B cell (primary cell): ENCODE data around the gene NOTUM. TPM values are rescaled to one million over a fixed set of nuclear protein-coding genes. Genes with fewer than 3 reads are reported as not detected.

Experiments used
- ATAC-seq: fragments of 200-7000 bp; cut with Tn5 transposase; one replicate; pipeline ENCODE4 v1.10.0; 2021; ENCODE audit warnings: low read depth, mild to moderate bottlenecking, moderate number of reproducible peaks, moderate library complexity
- CTCF ChIA-PET: fragments of 350-600 bp; sonication (Branson Sonifier 250); formaldehyde crosslinking; loops from one replicate; lab custom pipeline; 2021; ENCODE audit warnings: antibody characterized with exemption, inconsistent platforms; lab: Charles Lee
- POLR2A ChIA-PET: fragments of 350-600 bp; sonication (Branson Sonifier 250); formaldehyde crosslinking; loops from one replicate; lab custom pipeline; 2021; ENCODE audit warnings: antibody characterized with exemption; lab: Charles Lee
- DNase-seq: peaks from one replicate; pipeline ENCODE4 v3.0.0; 2013
- H2AFZ ChIP-seq: 2 replicates; pipeline ENCODE4 v1.6.1; 2012; ENCODE audit warnings: mild to moderate bottlenecking, low read depth, low read length; ENCODE audit not compliant: insufficient read depth, poor library complexity, severe bottlenecking
- H3K27ac ChIP-seq, 2 donors: 1 replicate in 1 of 2; 2 replicates in 1 of 2; pipeline ENCODE4 v1.5.1; 2012 to 2013; ENCODE audit warnings: low read length in 2 of 2, mild to moderate bottlenecking in 2 of 2, moderate library complexity in 1 of 2
- H3K27me3 ChIP-seq, 4 experiments: fragments of 200-600 bp in 1 of 4; sonication (generic) in 1 of 4; replicated peaks in 1 of 4; 1 replicate in 2 of 4; 2 replicates in 2 of 4; pipeline versions ENCODE4 v1.6.1 to v1.7.0; 2013 to 2016; ENCODE audit warnings: low read length in 3 of 4, mild to moderate bottlenecking in 2 of 4, mixed read lengths in 1 of 4, moderate library complexity in 1 of 4; ENCODE audit not compliant: insufficient read depth in 4 of 4, control insufficient read depth in 3 of 4; ENCODE audit errors: control extremely low read depth in 1 of 4
- H3K36me3 ChIP-seq, 2 experiments: replicated peaks in 1 of 2; 1 replicate in 1 of 2; 2 replicates in 1 of 2; pipeline versions ENCODE4 v1.6.1 to v1.7.1; 2013; ENCODE audit warnings: low read length in 1 of 2; ENCODE audit not compliant: insufficient read depth in 2 of 2, control insufficient read depth in 1 of 2; ENCODE audit errors: control extremely low read depth in 1 of 2, extremely low read depth in 1 of 2
- H3K4me1 ChIP-seq, 2 donors: fragments of 200-600 bp in 1 of 2; sonication (generic) in 1 of 2; 1 replicate in 1 of 2; 2 replicates in 1 of 2; pipeline versions ENCODE4 v1.5.1 to v1.6.1; 2013 to 2017; ENCODE audit warnings: low read length in 2 of 2; ENCODE audit not compliant: control insufficient read depth in 2 of 2, insufficient read depth in 2 of 2
- H3K4me2 ChIP-seq: replicated peaks from 2 replicates; pipeline ENCODE3; 2012; ENCODE audit warnings: mild to moderate bottlenecking, low read depth, low read length; ENCODE audit not compliant: poor library complexity, severe bottlenecking
- H3K4me3 ChIP-seq, 5 experiments: fragments of 200-600 bp in 1 of 5; sonication (generic) in 1 of 5; 1 replicate in 3 of 5; 2 replicates in 2 of 5; pipeline versions ENCODE4 v1.5.1 to v1.7.0; 2011 to 2016; ENCODE audit warnings: low read length in 4 of 5, mild to moderate bottlenecking in 4 of 5, low read depth in 2 of 5, control low read depth in 1 of 5, moderate library complexity in 1 of 5; ENCODE audit not compliant: insufficient read depth in 1 of 5; ENCODE audit errors: control extremely low read depth in 1 of 5, extremely low read depth in 1 of 5
- H3K79me2 ChIP-seq: fragments of 200-600 bp; sonication (generic); one replicate; pipeline ENCODE4 v1.6.0; 2016; ENCODE audit warnings: low read length; ENCODE audit not compliant: control insufficient read depth, insufficient read depth
- H3K9ac ChIP-seq: fragments of 200-600 bp; sonication (generic); 2 replicates; pipeline ENCODE4 v1.6.1; 2017; ENCODE audit warnings: mild to moderate bottlenecking, low read length, moderate library complexity
- H3K9me3 ChIP-seq, 3 donors: one replicate each; pipeline versions ENCODE4 v1.6.1 to v1.7.1; 2013; ENCODE audit warnings: low read length in 2 of 3; ENCODE audit not compliant: control insufficient read depth in 2 of 3, insufficient read depth in 1 of 3; ENCODE audit errors: control extremely low read depth in 1 of 3
- H4K20me1 ChIP-seq: 2 replicates; pipeline ENCODE4 v1.6.0; 2012; ENCODE audit warnings: mild to moderate bottlenecking, low read length; ENCODE audit not compliant: insufficient read depth, control insufficient read depth, poor library complexity, severe bottlenecking
- H3K27ac Mint-ChIP-seq: one replicate; pipeline ENCODE4 v1.8.0; 2021; ENCODE audit warnings: mixed read lengths
- H3K27me3 Mint-ChIP-seq: one replicate; pipeline ENCODE4 v1.8.0; 2021; ENCODE audit warnings: mixed read lengths
- H3K4me1 Mint-ChIP-seq: one replicate; pipeline ENCODE4 v1.8.0; 2021; ENCODE audit warnings: mixed read lengths
- H3K4me3 Mint-ChIP-seq: one replicate; pipeline ENCODE4 v1.8.0; 2021; ENCODE audit warnings: mixed read lengths
- H3K9me3 Mint-ChIP-seq: one replicate; pipeline ENCODE4 v1.8.0; 2022; ENCODE audit warnings: mixed read lengths; ENCODE audit not compliant: insufficient read depth
- CTCF ChIP-seq: fragments of 200-600 bp; IDR thresholded peaks from one replicate; pipeline ENCODE4 v1.8.0; 2022; ENCODE audit warnings: antibody characterized with exemption, mild to moderate bottlenecking
- EZH2 ChIP-seq: IDR thresholded peaks from 2 replicates; pipeline ENCODE4 v1.6.1; 2012; ENCODE audit warnings: borderline replicate concordance, low read depth, mild to moderate bottlenecking, moderate library complexity, low read length; ENCODE audit not compliant: insufficient read depth, poor library complexity, severe bottlenecking
- WGBS: methylation state at CpG from one replicate; pipeline ENCODE4 v1.1.5; 2013; ENCODE audit warnings: missing lambda C conversion rate; ENCODE audit not compliant: insufficient coverage; 5-methylcytosine and 5-hydroxymethylcytosine counted together
- intact Hi-C: fragments of 100-400 bp; cut with micrococcal nuclease; formaldehyde crosslinking; loops from one replicate; pipeline ENCODE4 v1.10.0; 2022
- polyA plus RNA-seq: library from polyadenylated mRNA; depleted of rRNA; stranded (reverse); fragments of >200 nt; gene quantifications from 2 replicates; pipeline ENCODE4 v1.2.3, GENCODE V29; 2012
- total RNA-seq, 2 donors: library from RNA; stranded (reverse); fragments of 120-200 nt in 1 of 2; gene quantifications; 1 replicate in 1 of 2; 2 replicates in 1 of 2; pipeline versions ENCODE4 v1.2.3 to v1.2.4, GENCODE V29; 2013 to 2022

Gene NOTUM
- total and polyA plus RNA-seq, 2 donors (not counting 1 experiment from before 2014, with no cell fraction given), result not detected

GRCh38 chr17:81967533-81968395 is 6.8 kb upstream of the NOTUM start:
- Histone ChIP-seq H4K20me1 (no peaks in the 10 kb centered on the region), H3K4me2 (peak overlapping the region; percentile 83), H3K79me2 (no peaks in the 10 kb centered on the region), H3K4me1 (peaks cover 24 to 27% of the 10 kb centered on the region in 2 donors), H2AFZ (peak overlapping the region; percentile 71), H3K27me3 (peaks cover 0 to 10% (median 2%) of the 10 kb centered on the region in 4 experiments), H3K4me3 (peak overlapping the region in 4 of 5 experiments; percentile 22 to 59 (median 36)), H3K27ac (no peak overlapping the region), H3K36me3 (no peaks in the 10 kb centered on the region), H3K9me3 (peaks cover 0 to 3% (median 0%) of the 10 kb centered on the region in 3 donors), H3K9ac (peak overlapping the region; percentile 51)
- peak overlapping the region; percentile 66 for H3K4me3 Mint-ChIP-seq
- H3K27ac Mint-ChIP-seq, result no peak overlapping the region
- ChIA-PET POLR2A (interaction anchor here (0.7 to 2.7 kb wide), 5 partner anchors 10 to 286 kb away, joined by 3 to 28 read pairs (median 3); partner anchors contain the start of genes ASPSCR1, CENPX, DCXR and LRRC45), CTCF (interaction anchor here (0.6 to 1.6 kb wide), 8 partner anchors 8 to 631 kb away, joined by 3 to 11 read pairs (median 3); partner anchors contain the start of gene DCXR)
- ATAC-seq (peak; percentile 83), DNase-seq (peak; percentile 78)
- H3K27me3 Mint-ChIP-seq, result no peaks in the 10 kb centered on the region
- H3K4me1 Mint-ChIP-seq, result peaks cover 15% of the 10 kb centered on the region
- 12% methylated on average over 31 of the region's 36 CpGs for WGBS
- intact Hi-C loops, result loop anchor here (1.0 kb wide), 1 partner anchor 10 kb away; the partner anchor contains the start of gene ASPSCR1
- no peak for TF ChIP-seq EZH2
- no peak for TF ChIP-seq CTCF
- H3K9me3 Mint-ChIP-seq, result no peaks in the 10 kb centered on the region

GRCh38 chr17:81967244-81967532 is 6.2 kb upstream of the NOTUM start:
- 31% methylated on average over 5 of the region's 5 CpGs for WGBS
- TF ChIP-seq CTCF, result no peak
- no peak for TF ChIP-seq EZH2
- ChIA-PET CTCF (interaction anchor here (0.6 to 1.6 kb wide), 8 partner anchors 8 to 631 kb away, joined by 3 to 11 read pairs (median 3); partner anchors contain the start of gene DCXR), POLR2A (interaction anchor here (0.7 to 2.7 kb wide), 4 partner anchors 10 to 70 kb away, joined by 3 to 28 read pairs (median 3); partner anchors contain the start of genes ASPSCR1, CENPX, DCXR and LRRC45)
- peaks cover 15% of the 10 kb centered on the region for H3K4me1 Mint-ChIP-seq
- Histone ChIP-seq H3K27me3 (peaks cover 0 to 16% (median 2%) of the 10 kb centered on the region in 4 experiments), H3K27ac (no peak overlapping the region), H3K4me1 (peaks cover 24 to 27% of the 10 kb centered on the region in 2 donors), H3K9me3 (peaks cover 0 to 3% (median 0%) of the 10 kb centered on the region in 3 donors), H3K4me3 (peak overlapping the region in 2 of 5 experiments; percentile 33 to 59), H4K20me1 (no peaks in the 10 kb centered on the region), H3K4me2 (peak overlapping the region; percentile 83), H3K36me3 (no peaks in the 10 kb centered on the region), H3K79me2 (no peaks in the 10 kb centered on the region), H3K9ac (no peak overlapping the region), H2AFZ (peak overlapping the region; percentile 71)
- no peaks in the 10 kb centered on the region for H3K9me3 Mint-ChIP-seq
- intact Hi-C loops, result no loop called here
- H3K27ac Mint-ChIP-seq, result no peak overlapping the region
- ATAC-seq, result no peak
- H3K27me3 Mint-ChIP-seq, result peaks cover 3% of the 10 kb centered on the region
- no peak for DNase-seq
- no peak overlapping the region for H3K4me3 Mint-ChIP-seq
